Stimulated activated naive B cell treated with anti-CD40 and anti-IgM and Interleukin-4, amounts not matched to agents 10 μg/mL and 1 μg/mL and 100 μg/mL, for 72 hours (primary cell): ENCODE results near the gene STOX2.
A peak's percentile ranks its signal among the peaks of the same experiment; 100 is the strongest.

Source experiments
- ATAC-seq, 2 donors: fragments of 150-1000 bp; cut with Tn5 transposase; replicated peaks; 2 replicates each; pipeline ENCODE4 v1.10.0; 2021; ENCODE audit warnings: moderate library complexity in 1 of 2
- DNase-seq: peaks from one replicate; pipeline ENCODE4 v3.0.0; 2021
- H3K27ac Mint-ChIP-seq: one replicate; pipeline ENCODE4 v1.8.0; 2022; ENCODE audit warnings: mild to moderate bottlenecking, mixed read lengths
- H3K27me3 Mint-ChIP-seq, 2 donors: one replicate each; pipeline ENCODE4 v1.8.0; 2022; ENCODE audit warnings: mixed read lengths in 2 of 2
- H3K36me3 Mint-ChIP-seq, 2 donors: one replicate each; pipeline ENCODE4 v1.8.0; 2022; ENCODE audit warnings: mixed read lengths in 2 of 2, mild to moderate bottlenecking in 1 of 2
- H3K4me1 Mint-ChIP-seq, 2 donors: one replicate each; pipeline ENCODE4 v1.8.0; 2022; ENCODE audit warnings: mixed read lengths in 2 of 2, mild to moderate bottlenecking in 1 of 2
- H3K4me3 Mint-ChIP-seq, 2 donors: one replicate each; pipeline ENCODE4 v1.8.0; 2022; ENCODE audit warnings: mild to moderate bottlenecking in 2 of 2, mixed read lengths in 2 of 2, moderate library complexity in 1 of 2
- H3K9me3 Mint-ChIP-seq, 2 donors: one replicate each; pipeline ENCODE4 v1.8.0; 2022; ENCODE audit warnings: mixed read lengths in 2 of 2, mild to moderate bottlenecking in 1 of 2

STOX2 gene

GRCh38 chr4:183906739-183907651 is 1.9 kb downstream of the STOX2 start:
- DNase-seq (no peak), ATAC-seq (no peak)
- Mint-ChIP-seq H3K36me3 (no peaks in the 10 kb centered on the region), H3K27ac (no peak overlapping the region), H3K27me3 (peaks cover 52 to 74% of the 10 kb centered on the region in 2 donors), H3K4me3 (peak overlapping the region; percentile 5 to 29), H3K4me1 (peaks cover 6 to 15% of the 10 kb centered on the region in 2 donors), H3K9me3 (peaks cover 0 to 3% of the 10 kb centered on the region in 2 donors)

GRCh38 chr4:183907871-183908683 is 3.0 kb downstream of the STOX2 start:
- no peak for ATAC-seq
- Mint-ChIP-seq H3K27me3 (peaks cover 46 to 68% of the 10 kb centered on the region in 2 donors), H3K4me1 (peaks cover 6 to 15% of the 10 kb centered on the region in 2 donors)

GRCh38 chr4:183909187-183909586 is 4.1 kb downstream of the STOX2 start:
- DNase-seq (no peak), ATAC-seq (no peak)
- H3K27me3 Mint-ChIP-seq, result peaks cover 41 to 60% of the 10 kb centered on the region in 2 donors
- H3K9me3 Mint-ChIP-seq, result peaks cover 0 to 3% of the 10 kb centered on the region in 2 donors
- no peaks in the 10 kb centered on the region for H3K36me3 Mint-ChIP-seq
- H3K4me3 Mint-ChIP-seq, result no peak overlapping the region
- peaks cover 6 to 15% of the 10 kb centered on the region in 2 donors for H3K4me1 Mint-ChIP-seq
- no peak overlapping the region for H3K27ac Mint-ChIP-seq

More at GRCh38 chr4:183907871-183908683, 3.0 kb downstream of the STOX2 start:
- Mint-ChIP-seq H3K4me3 (no peak overlapping the region), H3K36me3 (no peaks in the 10 kb centered on the region), H3K9me3 (peaks cover 0 to 3% of the 10 kb centered on the region in 2 donors), H3K27ac (no peak overlapping the region)
- DNase-seq, result no peak

GRCh38 chr4:183909801-183910200 is 4.7 kb downstream of the STOX2 start:
- Mint-ChIP-seq H3K36me3 (no peaks in the 10 kb centered on the region), H3K27me3 (peaks cover 39 to 56% of the 10 kb centered on the region in 2 donors), H3K4me3 (no peak overlapping the region), H3K27ac (no peak overlapping the region), H3K4me1 (peaks cover 6 to 15% of the 10 kb centered on the region in 2 donors), H3K9me3 (peaks cover 0 to 3% of the 10 kb centered on the region in 2 donors)
- no peak for DNase-seq
- no peak for ATAC-seq

GRCh38 chr4:183912585-183912984 is 7.5 kb downstream of the STOX2 start:
- Mint-ChIP-seq H3K27me3 (peaks cover 22 to 29% of the 10 kb centered on the region in 2 donors), H3K4me3 (no peak overlapping the region), H3K9me3 (peaks cover 0 to 3% of the 10 kb centered on the region in 2 donors), H3K27ac (no peak overlapping the region), H3K36me3 (no peaks in the 10 kb centered on the region), H3K4me1 (no peaks in the 10 kb centered on the region)
- no peak for DNase-seq
- ATAC-seq, result no peak

GRCh38 chr4:183915976-183916375 is 10.9 kb downstream of the STOX2 start:
- no peaks in the 10 kb centered on the region for H3K36me3 Mint-ChIP-seq
- ATAC-seq (no peak), DNase-seq (no peak)
- H3K4me3 Mint-ChIP-seq, result no peak overlapping the region
- peaks cover 0 to 6% of the 10 kb centered on the region in 2 donors for H3K4me1 Mint-ChIP-seq
- H3K27ac Mint-ChIP-seq, result no peak overlapping the region
- H3K9me3 Mint-ChIP-seq, result no peaks in the 10 kb centered on the region
- H3K27me3 Mint-ChIP-seq, result peaks cover 0 to 8% of the 10 kb centered on the region in 2 donors

- ATAC-seq (no peak), DNase-seq (no peak)
- peaks cover 0 to 6% of the 10 kb centered on the region in 2 donors for H3K4me1 Mint-ChIP-seq
- peaks cover 0 to 5% of the 10 kb centered on the region in 2 donors for H3K9me3 Mint-ChIP-seq
- no peak overlapping the region for H3K4me3 Mint-ChIP-seq
- H3K27me3 Mint-ChIP-seq, result peaks cover 0 to 8% of the 10 kb centered on the region in 2 donors
- H3K36me3 Mint-ChIP-seq, result no peaks in the 10 kb centered on the region
- H3K27ac Mint-ChIP-seq, result no peak overlapping the region
These were observed 13.6 kb downstream of the STOX2 start for GRCh38 chr4:183918696-183919095.

GRCh38 chr4:183919141-183919540 is 14.0 kb downstream of the STOX2 start:
- Mint-ChIP-seq H3K27me3 (peaks cover under 1 to 5% of the 10 kb centered on the region in 2 donors), H3K9me3 (peaks cover 0 to 5% of the 10 kb centered on the region in 2 donors)

GRCh38 chr4:183920512-183920911 is 15.4 kb downstream of the STOX2 start:
- ATAC-seq (no peak), DNase-seq (no peak)
- Mint-ChIP-seq H3K4me1 (peaks cover 0 to 6% of the 10 kb centered on the region in 2 donors), H3K27me3 (peaks cover 5 to 7% of the 10 kb centered on the region in 2 donors), H3K27ac (no peak overlapping the region), H3K9me3 (peaks cover 0 to 7% of the 10 kb centered on the region in 2 donors), H3K4me3 (no peak overlapping the region), H3K36me3 (no peaks in the 10 kb centered on the region)

More at GRCh38 chr4:183919141-183919540, 14.0 kb downstream of the STOX2 start:
- DNase-seq (no peak), ATAC-seq (no peak)
- Mint-ChIP-seq H3K4me1 (peaks cover 0 to 6% of the 10 kb centered on the region in 2 donors), H3K27ac (no peak overlapping the region), H3K4me3 (no peak overlapping the region), H3K36me3 (no peaks in the 10 kb centered on the region)

- Mint-ChIP-seq H3K9me3 (peaks cover 0 to 7% of the 10 kb centered on the region in 2 donors), H3K27me3 (peaks cover 5 to 7% of the 10 kb centered on the region in 2 donors), H3K36me3 (no peaks in the 10 kb centered on the region), H3K27ac (no peak overlapping the region), H3K4me1 (peaks cover 0 to 6% of the 10 kb centered on the region in 2 donors), H3K4me3 (no peak overlapping the region)
- ATAC-seq (no peak), DNase-seq (no peak)
These were observed 16.2 kb downstream of the STOX2 start for GRCh38 chr4:183921335-183921734.

- Mint-ChIP-seq H3K36me3 (no peaks in the 10 kb centered on the region), H3K4me3 (no peak overlapping the region), H3K4me1 (peaks cover 0 to 6% of the 10 kb centered on the region in 2 donors), H3K27ac (no peak overlapping the region), H3K9me3 (peaks cover 0 to 7% of the 10 kb centered on the region in 2 donors), H3K27me3 (peaks cover 0 to 7% of the 10 kb centered on the region in 2 donors)
- ATAC-seq, result no peak
- DNase-seq, result no peak
These were observed 19.4 kb downstream of the STOX2 start for GRCh38 chr4:183924362-183925044.

GRCh38 chr4:183926950-183927349 is 21.8 kb downstream of the STOX2 start:
- no peak for ATAC-seq
- Mint-ChIP-seq H3K27me3 (peaks cover 0 to 7% of the 10 kb centered on the region in 2 donors), H3K36me3 (no peaks in the 10 kb centered on the region)

GRCh38 chr4:183932576-183932975 is 27.5 kb downstream of the STOX2 start:
- H3K27ac Mint-ChIP-seq, result no peak overlapping the region
- no peaks in the 10 kb centered on the region for H3K9me3 Mint-ChIP-seq
- H3K4me3 Mint-ChIP-seq, result no peak overlapping the region
- H3K27me3 Mint-ChIP-seq, result peaks cover 4 to 10% of the 10 kb centered on the region in 2 donors
- DNase-seq (no peak), ATAC-seq (no peak)
- H3K4me1 Mint-ChIP-seq, result no peaks in the 10 kb centered on the region
- no peaks in the 10 kb centered on the region for H3K36me3 Mint-ChIP-seq

More at GRCh38 chr4:183926950-183927349, 21.8 kb downstream of the STOX2 start:
- H3K27ac Mint-ChIP-seq, result no peak overlapping the region
- H3K4me3 Mint-ChIP-seq, result no peak overlapping the region
- no peaks in the 10 kb centered on the region for H3K4me1 Mint-ChIP-seq
- no peak for DNase-seq
- peaks cover 0 to 7% of the 10 kb centered on the region in 2 donors for H3K9me3 Mint-ChIP-seq

- no peaks in the 10 kb centered on the region for H3K4me1 Mint-ChIP-seq
- ATAC-seq (no peak), DNase-seq (no peak)
- H3K4me3 Mint-ChIP-seq, result no peak overlapping the region
- H3K27me3 Mint-ChIP-seq, result peaks cover 4 to 10% of the 10 kb centered on the region in 2 donors
- no peaks in the 10 kb centered on the region for H3K36me3 Mint-ChIP-seq
- H3K9me3 Mint-ChIP-seq, result no peaks in the 10 kb centered on the region
- no peak overlapping the region for H3K27ac Mint-ChIP-seq
These were observed 29.7 kb downstream of the STOX2 start for GRCh38 chr4:183934761-183935160.
